ENCODE data around the gene TCF7L1.

- TF ChIP-seq, protein P1, sequence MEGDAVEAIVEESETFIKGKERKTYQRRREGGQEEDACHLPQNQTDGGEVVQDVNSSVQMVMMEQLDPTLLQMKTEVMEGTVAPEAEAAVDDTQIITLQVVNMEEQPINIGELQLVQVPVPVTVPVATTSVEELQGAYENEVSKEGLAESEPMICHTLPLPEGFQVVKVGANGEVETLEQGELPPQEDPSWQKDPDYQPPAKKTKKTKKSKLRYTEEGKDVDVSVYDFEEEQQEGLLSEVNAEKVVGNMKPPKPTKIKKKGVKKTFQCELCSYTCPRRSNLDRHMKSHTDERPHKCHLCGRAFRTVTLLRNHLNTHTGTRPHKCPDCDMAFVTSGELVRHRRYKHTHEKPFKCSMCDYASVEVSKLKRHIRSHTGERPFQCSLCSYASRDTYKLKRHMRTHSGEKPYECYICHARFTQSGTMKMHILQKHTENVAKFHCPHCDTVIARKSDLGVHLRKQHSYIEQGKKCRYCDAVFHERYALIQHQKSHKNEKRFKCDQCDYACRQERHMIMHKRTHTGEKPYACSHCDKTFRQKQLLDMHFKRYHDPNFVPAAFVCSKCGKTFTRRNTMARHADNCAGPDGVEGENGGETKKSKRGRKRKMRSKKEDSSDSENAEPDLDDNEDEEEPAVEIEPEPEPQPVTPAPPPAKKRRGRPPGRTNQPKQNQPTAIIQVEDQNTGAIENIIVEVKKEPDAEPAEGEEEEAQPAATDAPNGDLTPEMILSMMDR (IDR thresholded peaks at IDR 0.05; ENCODE audit: insufficient read depth, low read depth, low read length) = no peak
- TF ChIP-seq EZH2 (IDR thresholded peaks at IDR 0.05; ENCODE audit: insufficient read depth, low read length) = no peak
Observed at GRCh38 chr2:85330839-85331636, 197.8 kb downstream of the TCF7L1 start.

All from astrocyte (in vitro differentiated cells and primary cell).